AG20443 (cell line): ENCODE measurements around the gene STX10.

Experiments used
- DNase-seq: peaks from one replicate; pipeline ENCODE4 v3.0.0; 2012; ENCODE audit warnings: low spot score, mixed read lengths

The STX10 gene

DNA sequence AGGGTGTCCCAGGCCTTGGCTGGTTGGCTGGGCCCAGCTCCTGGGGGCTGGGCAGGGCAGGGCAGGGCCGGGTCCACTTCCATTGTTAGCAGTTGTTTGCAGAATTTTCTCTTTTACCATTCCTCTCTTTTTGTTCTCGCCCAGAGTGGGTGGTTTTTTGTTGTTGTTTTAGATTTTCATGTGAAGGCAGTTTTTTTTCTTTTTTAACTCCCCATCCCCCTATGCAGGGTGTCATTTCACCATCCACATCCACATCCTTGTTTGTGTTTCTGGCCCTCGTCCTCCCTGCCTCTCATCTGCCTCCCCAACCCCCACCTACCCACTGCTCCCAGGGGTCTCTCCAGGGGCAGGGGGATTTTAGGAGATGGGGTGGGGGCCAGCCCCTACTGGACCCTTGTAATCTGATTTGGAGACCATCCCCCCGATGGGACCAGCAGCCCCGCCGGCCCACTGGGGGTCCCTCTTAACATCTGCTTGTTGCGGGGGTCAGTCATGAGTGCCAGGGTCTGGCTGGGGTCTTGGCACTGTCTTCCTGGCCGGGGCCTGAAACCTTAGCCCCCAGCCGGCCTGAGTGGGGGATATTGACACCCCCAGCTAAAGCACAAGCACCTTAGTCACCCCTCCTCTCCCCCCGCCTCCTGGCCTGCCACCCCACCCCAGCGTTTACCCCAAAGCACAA, 10.4 kb downstream of the STX10 start:
- no peak for DNase-seq

DNA sequence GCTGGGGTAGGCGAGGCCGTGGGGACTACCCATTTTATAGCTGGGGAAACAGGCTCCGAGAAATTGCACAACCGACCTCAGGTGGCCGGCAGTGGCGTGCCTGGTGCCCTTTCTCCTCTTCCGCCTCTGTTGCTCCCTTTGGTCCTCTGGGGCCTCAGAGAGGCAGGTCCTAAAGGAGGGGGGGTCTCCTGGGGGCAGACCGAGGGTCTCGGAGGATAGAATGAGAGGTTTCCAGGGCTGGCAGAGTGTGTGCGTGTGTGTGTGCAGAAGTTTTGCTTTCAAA, 11.3 kb downstream of the STX10 start:
- DNase-seq: no peak

DNA sequence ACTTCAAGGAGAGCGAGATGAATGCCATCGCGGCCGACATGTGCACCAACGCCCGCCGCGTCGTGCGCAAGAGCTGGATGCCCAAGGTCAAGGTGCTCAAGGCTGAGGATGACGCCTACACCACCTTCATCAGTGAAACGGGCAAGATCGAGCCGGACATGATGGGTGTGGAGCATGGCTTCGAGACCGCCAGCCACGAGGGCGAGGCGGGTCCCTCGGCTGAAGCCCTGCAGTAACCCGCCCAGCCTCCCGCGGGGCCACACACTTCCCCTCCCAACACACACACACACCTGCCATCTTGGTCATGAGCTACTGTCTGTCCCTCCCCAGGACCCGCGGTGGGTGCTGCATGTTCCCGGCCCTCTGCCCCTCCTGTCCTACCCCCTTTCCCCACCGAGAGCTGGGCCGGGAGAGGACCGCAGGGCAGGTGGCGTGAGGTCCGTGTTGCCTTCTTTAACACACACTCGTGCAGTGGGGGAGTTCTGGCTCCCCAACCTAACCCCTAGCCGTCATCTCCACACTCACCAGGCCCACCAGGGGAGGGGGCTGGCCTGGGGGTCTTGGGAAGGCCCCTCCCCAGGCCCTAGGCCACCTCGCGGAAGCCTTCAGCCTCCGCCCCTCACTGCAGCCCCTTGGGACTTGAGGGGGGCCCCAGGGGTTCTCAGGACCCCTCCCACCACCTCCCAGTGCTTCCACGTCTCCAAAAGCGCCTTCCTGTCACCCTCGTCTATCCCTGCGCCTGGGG, 11.8 kb downstream of the STX10 start:
- DNase-seq: no peak

GRCh38 chr19:13137290-13137794, 12.8 kb downstream of the STX10 start:
- DNase-seq: no peak

GRCh38 chr19:13135068-13136062, 14.8 kb downstream of the STX10 start:
- no peak for DNase-seq

GRCh38 chr19:13134626-13135025, 15.5 kb downstream of the STX10 start:
- DNase-seq: no peak

- no peak for DNase-seq
These were observed 16.8 kb downstream of the STX10 start for GRCh38 chr19:13133241-13133870.

DNA sequence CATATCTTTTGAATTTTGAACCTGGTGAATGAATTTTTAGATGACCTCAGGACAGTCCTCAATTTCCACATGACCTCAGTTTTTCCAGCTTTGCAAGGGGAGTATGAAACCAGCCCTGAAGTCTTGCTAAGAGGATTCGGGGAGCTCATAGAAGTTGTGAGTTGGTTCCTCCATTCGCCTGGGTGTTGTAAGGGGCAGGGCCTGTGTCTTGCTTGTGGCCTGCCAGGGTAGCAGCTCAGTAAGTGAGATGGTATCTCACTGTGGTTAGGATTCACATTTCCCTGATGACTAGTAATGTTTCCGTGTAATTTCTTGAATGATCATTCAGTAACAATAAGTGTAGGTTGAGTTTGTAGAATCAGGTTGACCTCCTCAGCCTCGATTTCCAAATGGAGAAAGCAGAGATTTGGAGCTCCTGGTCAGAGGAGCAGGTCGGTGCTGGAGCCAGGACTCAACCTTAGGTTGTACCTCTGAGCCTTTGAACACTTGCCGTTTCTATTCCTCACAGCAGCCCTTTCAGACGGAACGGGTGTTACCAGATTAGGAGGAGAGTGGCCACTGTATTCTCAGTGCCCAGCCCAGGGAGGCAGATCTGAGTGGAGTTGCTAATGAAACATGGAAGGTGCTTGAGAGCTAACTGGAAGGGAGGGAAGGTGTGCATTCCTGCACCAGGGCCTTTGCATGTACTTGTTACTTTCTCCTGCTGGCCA, 17.5 kb downstream of the STX10 start:
- peak; percentile 85 for DNase-seq

GRCh38 chr19:13130886-13131490, 19.2 kb downstream of the STX10 start:
- DNase-seq: no peak

GRCh38 chr19:13129384-13129783, 20.8 kb downstream of the STX10 start:
- no peak for DNase-seq

DNA sequence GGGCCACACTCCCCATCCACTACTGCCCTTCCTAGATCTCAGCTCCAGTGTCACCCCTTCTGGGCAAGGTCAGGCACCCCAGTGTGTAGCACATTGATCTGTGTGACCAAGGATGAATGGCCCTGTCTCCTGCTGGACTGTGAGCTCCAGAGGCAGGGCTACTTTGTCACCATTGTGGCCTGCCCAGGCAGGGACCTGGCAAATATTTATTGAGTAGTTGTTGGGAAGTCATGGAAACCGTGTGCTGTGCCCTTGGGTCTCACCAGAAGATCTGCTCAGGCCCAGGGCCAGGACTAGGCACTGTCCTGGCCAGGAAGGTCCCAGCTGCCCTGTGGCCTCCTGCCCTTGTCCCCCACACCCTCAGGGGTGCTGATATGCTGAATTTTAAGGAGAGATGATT, 21.6 kb downstream of the STX10 start:
- DNase-seq: no peak

GRCh38 chr19:13127811-13128575, 22.2 kb downstream of the STX10 start:
- DNase-seq: no peak

GRCh38 chr19:13127051-13127450, 23.1 kb downstream of the STX10 start:
- DNase-seq: no peak

DNA sequence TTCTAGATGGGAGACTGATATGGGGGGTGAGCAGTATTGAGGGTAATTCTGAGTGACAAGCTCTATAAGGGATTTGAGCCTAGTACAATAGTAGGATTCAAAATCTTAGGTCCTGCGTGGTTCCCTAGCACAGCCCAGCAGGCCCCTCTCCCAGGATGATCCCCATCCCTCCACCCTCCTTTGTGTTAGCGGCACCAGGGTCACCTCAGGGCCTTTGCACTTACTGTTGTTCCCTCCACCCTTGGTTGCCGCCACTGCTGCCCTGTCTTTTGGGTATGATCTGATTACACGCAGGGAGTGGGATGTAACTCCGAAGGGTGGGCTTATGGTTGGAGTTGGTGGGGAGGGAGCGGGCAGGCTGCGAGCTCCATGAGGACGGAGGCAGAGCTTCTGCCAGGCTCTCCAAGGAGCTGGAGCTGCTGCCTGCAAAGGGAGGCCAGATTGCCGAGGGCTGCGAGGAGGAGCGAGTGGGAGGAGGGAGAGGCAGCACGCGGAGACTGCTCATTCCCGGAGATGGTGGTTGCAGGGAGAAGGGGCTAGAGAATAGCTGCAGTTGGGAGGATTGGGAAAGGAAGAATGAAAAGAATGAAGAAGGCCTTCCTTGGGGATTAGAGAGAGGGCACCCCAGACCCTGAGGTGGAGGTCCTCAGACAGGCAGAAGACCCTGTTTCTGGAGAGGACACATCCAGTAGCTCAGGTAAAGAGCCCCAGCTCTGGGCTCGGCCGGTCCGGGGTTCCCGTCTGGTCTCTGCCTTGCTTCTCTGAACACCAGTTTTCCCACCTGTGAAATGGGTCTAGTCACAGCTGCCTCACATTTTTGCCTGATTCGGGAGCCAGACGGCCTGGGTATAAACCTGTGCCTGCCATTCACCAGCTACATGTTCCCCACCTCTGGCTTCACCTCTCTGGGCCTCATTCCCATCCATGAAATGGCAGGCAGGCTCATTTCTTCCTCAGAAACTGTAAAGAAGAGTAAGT, 26.9 kb downstream of the STX10 start:
- no peak for DNase-seq

DNA sequence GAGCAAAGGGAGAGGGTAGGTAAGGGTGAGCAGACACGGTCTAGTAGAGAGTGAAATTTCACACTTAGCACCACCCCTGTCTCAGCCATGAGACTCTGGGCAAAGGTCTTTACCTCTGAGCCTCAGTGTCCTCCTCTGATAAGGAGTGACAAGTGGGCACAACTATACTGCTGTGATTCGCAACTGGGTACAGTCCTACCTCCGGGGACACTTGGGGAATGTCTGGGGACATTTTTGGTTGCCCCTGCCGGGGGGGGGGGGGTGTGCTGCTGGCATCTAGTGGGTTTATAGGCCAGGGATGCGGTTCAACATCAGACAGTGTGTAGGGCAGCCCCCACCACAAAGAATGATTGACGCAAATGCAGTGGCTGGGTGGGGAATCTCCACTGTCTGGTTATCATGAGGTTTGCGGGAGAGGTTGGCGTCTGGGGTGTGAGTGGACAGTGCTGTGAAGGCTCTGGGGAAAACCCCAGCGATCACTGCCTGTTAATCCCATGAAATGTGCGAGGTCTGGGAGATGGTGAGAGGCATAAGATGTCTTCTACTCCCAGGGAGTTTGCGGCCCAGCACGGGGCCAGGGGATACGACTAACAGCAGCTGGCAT, 27.8 kb downstream of the STX10 start:
- DNase-seq: no peak

GRCh38 chr19:13121551-13122274, 28.5 kb downstream of the STX10 start:
- DNase-seq: no peak

DNA sequence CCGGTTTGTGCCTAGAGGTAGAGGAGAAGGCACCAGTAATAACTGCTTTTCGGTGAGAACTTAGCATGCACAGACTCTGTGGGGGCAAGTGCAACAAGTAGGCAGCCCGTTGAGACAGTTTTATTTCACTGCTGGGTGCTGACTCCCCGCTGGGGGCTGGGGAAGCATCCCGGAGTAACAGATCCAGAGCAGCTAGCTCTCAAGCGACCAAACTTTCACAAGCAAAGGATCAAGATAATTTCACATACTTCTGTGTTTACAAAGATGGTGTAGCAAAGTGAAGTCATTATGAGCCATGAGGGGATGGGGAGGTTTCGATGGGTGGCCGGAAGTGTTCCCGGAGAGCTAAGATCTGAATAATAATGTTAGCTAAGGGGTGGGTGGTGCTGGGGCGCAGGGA, 29.4 kb downstream of the STX10 start:
- peak; percentile 37 for DNase-seq

DNA sequence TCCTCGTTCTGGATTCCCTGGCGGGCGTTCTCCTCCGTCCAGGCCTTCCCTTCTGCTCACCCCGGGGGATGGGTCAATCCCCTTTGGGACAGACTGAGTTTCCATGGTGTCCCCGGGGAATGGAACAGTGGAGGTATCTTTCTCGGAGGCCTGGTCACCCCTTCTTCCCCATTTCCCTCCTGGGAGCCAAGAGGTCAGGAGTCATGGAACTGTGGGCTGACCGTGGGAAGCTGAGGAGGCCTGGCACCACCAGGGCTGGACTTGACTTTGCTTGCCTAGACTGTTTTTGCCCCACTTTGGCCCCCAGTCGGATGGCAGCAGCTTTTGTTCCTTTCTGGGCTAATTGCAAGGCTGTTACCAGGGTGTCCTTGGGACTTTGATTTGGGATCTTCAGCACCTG, 30.1 kb downstream of the STX10 start:
- DNase-seq: no peak
